AG08395 (cell line): ENCODE data around the gene MEIS2.

Experiments used
- DNase-seq: peaks from one replicate; pipeline ENCODE4 v3.0.0; 2012; ENCODE audit warnings: mixed read lengths, low spot score

MEIS2 gene

GRCh38 chr15:37098468-37099318, 1.7 kb downstream of the MEIS2 start:
- DNase-seq: no peak

GRCh38 chr15:37097144-37097919, 3.0 kb downstream of the MEIS2 start:
- DNase-seq: no peak

GRCh38 chr15:37096558-37097143, 3.7 kb downstream of the MEIS2 start:
- DNase-seq: no peak

- no peak for DNase-seq
Observed at GRCh38 chr15:37095770-37096557, 4.4 kb downstream of the MEIS2 start.

- DNase-seq: no peak
Observed at GRCh38 chr15:37094915-37095711, 5.2 kb downstream of the MEIS2 start.

- peak; percentile 25 for DNase-seq
Observed at GRCh38 chr15:37094333-37094914, 5.9 kb downstream of the MEIS2 start.

GRCh38 chr15:37093480-37094332, 6.6 kb downstream of the MEIS2 start:
- peak; percentile 18 for DNase-seq

- no peak for DNase-seq
Observed at GRCh38 chr15:37090543-37091175, 9.7 kb downstream of the MEIS2 start.

- no peak for DNase-seq
Observed at GRCh38 chr15:37088436-37088835, 11.9 kb downstream of the MEIS2 start.

GRCh38 chr15:37087131-37087588, 13.2 kb downstream of the MEIS2 start:
- DNase-seq: no peak

- DNase-seq: no peak
Observed at GRCh38 chr15:37086521-37086920, 13.8 kb downstream of the MEIS2 start.

- no peak for DNase-seq
Observed at GRCh38 chr15:37086120-37086519, 14.2 kb downstream of the MEIS2 start.

- DNase-seq: no peak
Observed at GRCh38 chr15:37084602-37085001, 15.7 kb downstream of the MEIS2 start.

- DNase-seq: no peak
Observed at GRCh38 chr15:37083610-37084009, 16.7 kb downstream of the MEIS2 start.

GRCh38 chr15:37081983-37082382, 18.4 kb downstream of the MEIS2 start:
- no peak for DNase-seq

- DNase-seq: no peak
Observed at GRCh38 chr15:37080261-37080921, 20.0 kb downstream of the MEIS2 start.

GRCh38 chr15:37079726-37080125, 20.6 kb downstream of the MEIS2 start:
- DNase-seq: peak; percentile 56

- DNase-seq: no peak
Observed at GRCh38 chr15:37078566-37078965, 21.8 kb downstream of the MEIS2 start.
